Activated T-cell treated with anti-CD3 and anti-CD28 coated beads, Interleukin-2, amount 50 U/mL, for 24 hours (primary cell): ENCODE data around the gene PCBD1.
A peak's percentile ranks its signal among the peaks of the same experiment; 100 is the strongest.

Experiments used
- DNase-seq: peaks from one replicate; pipeline ENCODE4 v3.0.0-alpha.2; 2020
- H3K27ac Mint-ChIP-seq: 2 replicates; pipeline ENCODE4 v1.8.0; 2020; ENCODE audit warnings: mild to moderate bottlenecking, mixed read lengths
- H3K27me3 Mint-ChIP-seq: 2 replicates; pipeline ENCODE4 v1.8.0; 2020; ENCODE audit warnings: mixed read lengths
- H3K36me3 Mint-ChIP-seq: 2 replicates; pipeline ENCODE4 v1.8.0; 2020; ENCODE audit warnings: low read depth, mixed read lengths
- H3K4me1 Mint-ChIP-seq: 2 replicates; pipeline ENCODE4 v1.8.0; 2020; ENCODE audit warnings: low read depth, mixed read lengths
- H3K4me3 Mint-ChIP-seq: 2 replicates; pipeline ENCODE4 v1.8.0; 2020; ENCODE audit warnings: mild to moderate bottlenecking, moderate library complexity, mixed read lengths
- H3K9me3 Mint-ChIP-seq: 2 replicates; pipeline ENCODE4 v1.8.0; 2020; ENCODE audit warnings: mixed read lengths

PCBD1 gene

DNA sequence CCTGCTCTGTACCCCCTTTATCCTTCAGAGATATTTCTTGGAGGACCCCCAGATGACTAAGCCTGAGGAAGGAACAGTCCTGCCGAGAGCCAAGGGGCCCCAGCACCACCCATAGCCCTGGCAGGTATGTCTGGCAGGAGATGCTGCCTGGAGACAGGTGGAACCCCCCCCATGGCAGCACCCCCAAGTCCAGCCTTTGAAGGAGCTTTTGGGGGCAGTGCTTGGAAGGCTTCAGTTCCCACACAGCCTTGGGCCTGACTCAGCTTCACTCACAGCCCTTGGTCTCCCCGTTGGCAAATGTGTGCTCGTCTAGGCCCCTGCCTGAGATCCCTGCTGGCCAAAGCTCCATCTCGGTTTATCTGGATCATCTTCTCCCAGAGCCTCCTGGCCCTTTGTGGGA is 23.0 kb upstream of the PCBD1 start:
- no peaks in the 10 kb centered on the region for H3K4me1 Mint-ChIP-seq
- H3K36me3 Mint-ChIP-seq, result no peaks in the 10 kb centered on the region
- no peak for DNase-seq
- H3K27me3 Mint-ChIP-seq, result peaks cover 3% of the 10 kb centered on the region
- H3K9me3 Mint-ChIP-seq, result no peaks in the 10 kb centered on the region
- H3K27ac Mint-ChIP-seq, result no peak overlapping the region
- H3K4me3 Mint-ChIP-seq, result no peak overlapping the region

DNA sequence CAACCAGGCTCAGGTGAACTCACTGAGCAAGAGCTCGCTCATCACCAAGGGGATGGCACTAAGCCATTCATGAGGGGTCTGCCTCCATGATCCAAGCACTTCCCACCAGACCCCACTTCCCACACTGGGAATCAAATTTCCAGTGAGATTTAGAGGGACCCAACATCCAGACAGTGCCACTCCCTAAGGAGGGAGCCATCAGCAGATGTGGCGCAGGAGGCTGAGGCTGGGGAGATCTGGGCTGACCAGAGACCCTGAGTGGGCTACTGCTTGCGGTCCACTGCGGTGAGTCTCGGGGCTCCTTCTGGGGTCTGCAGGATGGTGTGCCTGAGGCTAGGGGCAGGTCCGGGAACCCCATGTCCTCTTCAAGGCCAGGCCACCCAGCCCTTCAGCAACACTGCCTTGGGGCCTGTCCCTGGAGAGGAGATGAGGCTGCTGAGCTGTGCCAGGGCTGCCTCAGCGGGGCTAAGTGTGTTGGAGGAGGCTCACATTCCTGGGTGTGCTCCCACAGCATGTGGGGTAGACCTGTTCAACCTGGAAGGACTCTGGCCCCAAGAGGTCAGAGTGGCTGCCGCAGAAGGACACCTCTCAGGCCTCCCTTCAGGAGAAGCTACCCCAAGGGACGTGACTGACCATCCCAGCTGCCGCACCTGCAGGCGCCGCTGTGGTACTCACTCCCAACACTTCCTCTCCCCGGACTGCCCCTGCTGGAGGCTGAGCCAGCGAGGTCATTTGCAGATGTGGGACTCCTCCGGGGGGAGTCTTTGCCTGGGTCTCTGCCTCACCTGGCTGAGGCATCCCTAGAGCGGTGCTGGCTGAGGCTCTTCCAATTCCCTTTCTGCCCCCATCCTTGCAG is 22.3 kb upstream of the PCBD1 start:
- Mint-ChIP-seq H3K27me3 (peaks cover 2% of the 10 kb centered on the region), H3K9me3 (no peaks in the 10 kb centered on the region), H3K27ac (no peak overlapping the region), H3K36me3 (no peaks in the 10 kb centered on the region), H3K4me3 (no peak overlapping the region), H3K4me1 (no peaks in the 10 kb centered on the region)
- no peak for DNase-seq

DNA sequence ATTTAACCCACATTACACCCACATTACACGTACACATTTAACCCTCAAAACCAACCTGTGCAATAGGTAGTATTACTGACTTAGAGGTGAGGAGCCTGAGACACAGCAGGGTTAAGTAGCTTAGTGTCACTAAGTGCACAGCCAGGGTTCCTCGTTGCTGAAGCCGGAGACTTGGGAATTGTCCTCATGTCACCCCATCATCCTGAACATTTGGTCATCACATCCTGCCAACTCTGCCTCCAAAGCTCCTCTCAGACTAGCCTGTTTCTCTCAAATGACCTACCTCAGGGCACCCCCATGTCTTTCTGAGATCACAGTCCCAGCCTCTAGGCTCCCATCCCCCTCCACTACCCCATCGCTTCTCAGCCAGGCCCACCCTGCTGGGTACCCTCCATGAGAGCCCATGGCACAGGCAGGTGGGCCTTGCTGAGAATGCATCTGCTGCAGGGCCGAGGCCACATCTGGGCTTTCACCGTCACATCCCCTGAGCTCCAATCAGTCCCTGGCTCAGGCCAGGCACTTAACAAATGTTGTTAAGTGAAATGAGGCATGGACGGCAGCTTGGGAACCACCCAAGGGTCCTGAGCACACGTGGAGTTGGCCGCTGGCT is 21.1 kb upstream of the PCBD1 start:
- Mint-ChIP-seq H3K27ac (no peak overlapping the region), H3K9me3 (no peaks in the 10 kb centered on the region), H3K4me3 (no peak overlapping the region), H3K36me3 (no peaks in the 10 kb centered on the region), H3K27me3 (no peaks in the 10 kb centered on the region), H3K4me1 (no peaks in the 10 kb centered on the region)
- no peak for DNase-seq

GRCh38 chr10:70908406-70909296 is 20.3 kb upstream of the PCBD1 start:
- H3K4me1 Mint-ChIP-seq, result no peaks in the 10 kb centered on the region

DNA sequence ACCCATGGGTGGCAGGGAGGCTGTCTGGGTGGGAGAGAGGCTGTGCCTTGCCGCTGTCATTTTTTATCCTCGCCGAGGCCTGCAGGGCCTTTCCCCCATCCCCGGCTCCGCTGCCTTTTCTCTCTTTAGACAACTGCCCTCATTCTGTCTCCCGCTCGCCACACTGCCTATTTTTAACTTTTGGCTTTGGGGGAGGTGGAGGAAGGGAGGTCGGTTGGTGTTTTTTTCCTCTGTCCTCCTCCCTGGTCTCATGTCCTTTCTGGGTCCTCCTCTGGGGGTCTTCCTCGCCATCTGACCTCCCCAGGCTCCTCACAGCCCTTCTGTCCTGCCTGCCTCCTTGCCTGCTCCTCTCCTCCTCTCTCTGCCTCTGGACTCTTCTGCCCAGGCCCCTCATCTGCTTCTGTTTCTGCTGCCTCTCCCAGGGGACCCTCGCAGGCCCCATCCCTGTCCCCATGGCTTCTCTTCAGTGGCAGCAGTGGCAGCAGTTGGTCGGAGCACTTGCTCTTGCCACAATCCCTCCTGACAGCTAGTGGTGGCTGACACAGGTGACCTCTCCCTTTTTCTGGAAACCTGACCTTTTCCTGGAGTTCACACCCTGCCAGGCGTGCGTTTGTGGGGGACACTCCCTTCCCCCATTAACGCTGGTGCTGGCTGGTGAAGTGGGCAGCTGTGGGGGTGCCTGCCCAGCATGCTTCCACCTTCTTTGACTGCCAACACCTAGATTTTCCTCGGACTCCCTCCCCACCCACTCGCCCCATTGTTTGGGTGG is 19.5 kb upstream of the PCBD1 start:
- no peaks in the 10 kb centered on the region for H3K36me3 Mint-ChIP-seq
- no peak overlapping the region for H3K4me3 Mint-ChIP-seq
- no peak for DNase-seq
- H3K27ac Mint-ChIP-seq, result no peak overlapping the region
- H3K9me3 Mint-ChIP-seq, result no peaks in the 10 kb centered on the region
- no peaks in the 10 kb centered on the region for H3K4me1 Mint-ChIP-seq
- H3K27me3 Mint-ChIP-seq, result peaks cover 6% of the 10 kb centered on the region

More at GRCh38 chr10:70908406-70909296, 20.3 kb upstream of the PCBD1 start:
- no peak overlapping the region for H3K4me3 Mint-ChIP-seq
- no peak for DNase-seq
- no peaks in the 10 kb centered on the region for H3K36me3 Mint-ChIP-seq
- H3K27me3 Mint-ChIP-seq, result no peaks in the 10 kb centered on the region
- no peak overlapping the region for H3K27ac Mint-ChIP-seq
- H3K9me3 Mint-ChIP-seq, result no peaks in the 10 kb centered on the region

DNA sequence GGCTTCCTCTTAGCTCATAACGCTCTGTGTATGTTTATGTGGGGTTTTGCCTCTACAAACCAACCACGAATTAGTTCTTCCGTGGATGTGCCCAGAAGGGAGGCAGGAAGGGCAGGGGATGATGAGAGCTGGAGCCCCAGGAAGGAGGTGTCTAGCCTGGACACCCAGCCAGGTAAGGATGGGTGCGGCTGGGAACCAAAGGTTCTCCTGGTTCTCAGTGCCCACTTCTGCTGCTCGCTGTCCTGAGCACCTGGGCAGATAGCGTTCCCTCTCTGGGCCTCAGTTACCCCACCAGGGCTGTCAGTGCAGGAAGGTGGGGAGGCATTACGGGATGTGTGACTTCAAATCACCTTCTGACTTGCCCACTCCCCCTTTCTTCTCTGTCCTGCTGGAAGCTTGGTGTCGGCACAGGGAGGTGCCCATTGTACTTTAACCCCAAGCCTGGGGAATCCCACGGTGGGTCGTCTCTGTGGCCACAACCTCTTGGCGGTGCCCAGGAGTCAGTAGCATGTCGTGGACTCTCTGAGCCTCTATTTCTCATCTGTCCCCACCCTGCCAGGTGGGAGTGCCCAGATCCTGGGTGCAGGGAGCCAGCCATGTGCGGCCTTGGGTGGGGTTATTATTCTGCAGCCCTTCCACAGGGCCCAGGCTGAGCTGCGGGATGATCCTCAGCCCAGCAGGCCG is 18.7 kb upstream of the PCBD1 start:
- H3K27ac Mint-ChIP-seq, result no peak overlapping the region
- peaks cover 7% of the 10 kb centered on the region for H3K27me3 Mint-ChIP-seq
- no peaks in the 10 kb centered on the region for H3K9me3 Mint-ChIP-seq
- H3K4me1 Mint-ChIP-seq, result no peaks in the 10 kb centered on the region
- no peak overlapping the region for H3K4me3 Mint-ChIP-seq
- DNase-seq, result no peak
- no peaks in the 10 kb centered on the region for H3K36me3 Mint-ChIP-seq

- H3K4me3 Mint-ChIP-seq, result no peak overlapping the region
- H3K9me3 Mint-ChIP-seq, result no peaks in the 10 kb centered on the region
- H3K27ac Mint-ChIP-seq, result no peak overlapping the region
- peaks cover 7% of the 10 kb centered on the region for H3K27me3 Mint-ChIP-seq
- no peaks in the 10 kb centered on the region for H3K4me1 Mint-ChIP-seq
- no peak for DNase-seq
- no peaks in the 10 kb centered on the region for H3K36me3 Mint-ChIP-seq
Measured at GRCh38 chr10:70906031-70906783, 17.8 kb upstream of the PCBD1 start.

DNA sequence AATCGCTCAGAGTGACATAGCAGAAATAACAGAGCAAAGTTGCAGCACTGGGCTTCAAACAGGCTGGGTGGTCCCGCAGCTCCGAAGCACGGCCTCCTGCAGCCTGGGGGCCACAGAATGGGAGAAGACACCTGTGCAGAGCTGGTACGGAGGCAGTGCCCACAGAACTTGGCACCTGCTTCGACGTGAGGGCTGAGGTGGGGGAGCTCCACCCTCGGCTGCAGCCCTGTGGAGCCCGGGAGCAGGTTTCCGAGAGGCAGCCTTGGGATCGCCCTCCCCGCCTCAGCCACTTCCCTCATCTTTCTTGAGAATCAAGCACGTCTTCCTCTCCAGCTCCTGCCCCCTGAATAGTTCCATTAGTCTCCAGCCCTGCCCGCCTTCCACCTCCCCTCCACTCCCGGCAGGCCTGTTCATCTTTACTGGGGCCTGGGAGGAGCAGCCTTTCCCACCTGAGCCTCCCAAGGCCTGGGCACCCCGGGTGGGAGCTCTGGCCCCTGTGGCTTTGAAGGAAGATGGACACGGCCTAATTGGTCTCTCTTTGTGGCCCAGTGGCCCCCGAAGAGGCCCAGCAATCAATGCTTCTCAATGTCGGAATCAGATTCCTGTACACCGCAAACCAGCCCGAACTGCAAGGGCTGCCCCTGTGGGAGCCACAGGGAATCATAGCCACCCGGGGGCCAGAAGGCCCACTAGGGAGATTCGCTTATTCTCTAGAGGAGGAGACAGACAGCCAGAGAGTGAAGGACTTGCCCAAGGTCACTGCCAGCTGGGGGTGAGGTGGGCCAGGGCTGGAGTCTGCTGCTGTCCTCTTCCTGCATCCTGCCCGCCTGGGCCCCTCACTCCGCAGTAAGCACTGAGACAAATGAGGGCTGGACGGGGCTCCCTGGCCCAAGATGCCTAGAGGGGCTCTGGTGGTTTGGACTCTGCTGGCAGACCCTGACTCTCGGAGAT is 17.0 kb upstream of the PCBD1 start:
- H3K4me1 Mint-ChIP-seq, result no peaks in the 10 kb centered on the region
- no peak for DNase-seq

GRCh38 chr10:70903262-70903921 is 15.0 kb upstream of the PCBD1 start:
- Mint-ChIP-seq H3K27ac (no peak overlapping the region), H3K27me3 (peaks cover 7% of the 10 kb centered on the region), H3K4me3 (no peak overlapping the region), H3K36me3 (no peaks in the 10 kb centered on the region), H3K4me1 (no peaks in the 10 kb centered on the region), H3K9me3 (no peaks in the 10 kb centered on the region)
- DNase-seq, result peak; percentile 61

More for the DNA sequence above, 17.0 kb upstream of the PCBD1 start:
- H3K27ac Mint-ChIP-seq, result no peak overlapping the region
- no peaks in the 10 kb centered on the region for H3K36me3 Mint-ChIP-seq
- H3K4me3 Mint-ChIP-seq, result no peak overlapping the region
- H3K9me3 Mint-ChIP-seq, result no peaks in the 10 kb centered on the region
- peaks cover 7% of the 10 kb centered on the region for H3K27me3 Mint-ChIP-seq

- H3K36me3 Mint-ChIP-seq, result no peaks in the 10 kb centered on the region
- H3K9me3 Mint-ChIP-seq, result no peaks in the 10 kb centered on the region
- no peaks in the 10 kb centered on the region for H3K4me1 Mint-ChIP-seq
- H3K27ac Mint-ChIP-seq, result no peak overlapping the region
- H3K27me3 Mint-ChIP-seq, result peaks cover 7% of the 10 kb centered on the region
- no peak for DNase-seq
- no peak overlapping the region for H3K4me3 Mint-ChIP-seq
Measured at GRCh38 chr10:70902661-70903261, 14.4 kb upstream of the PCBD1 start.

- DNase-seq, result no peak
- H3K9me3 Mint-ChIP-seq, result no peaks in the 10 kb centered on the region
- H3K4me1 Mint-ChIP-seq, result no peaks in the 10 kb centered on the region
- no peaks in the 10 kb centered on the region for H3K36me3 Mint-ChIP-seq
- no peak overlapping the region for H3K27ac Mint-ChIP-seq
- no peak overlapping the region for H3K4me3 Mint-ChIP-seq
- H3K27me3 Mint-ChIP-seq, result peaks cover 9% of the 10 kb centered on the region
Measured at GRCh38 chr10:70901276-70901878, 13.0 kb upstream of the PCBD1 start.
